IMR-90 (cell line): ENCODE measurements around the gene TPM2. TPM values are rescaled to one million over a fixed set of nuclear protein-coding genes. Genes with fewer than 3 reads are reported as not detected.

Experiments used
- ATAC-seq: fragments of 200-7000 bp; cut with Tn5 transposase; 2 replicates; pipeline ENCODE4 v1.9.1; 2020; ENCODE audit warnings: low read depth, mild to moderate bottlenecking, moderate library complexity
- BruUV-seq: library from RNA; stranded (reverse); fragments of 400-500 nt; replicated peaks from 2 replicates; lab custom pipeline; 2021; lab: Mats Ljungman, UMichigan
- CTCF ChIA-PET: fragments of 300-600 bp; formaldehyde crosslinking; extraction: SDS; loops from one replicate; lab custom pipeline; 2021; ENCODE audit warnings: antibody characterized with exemption; lab: Yijun Ruan, JAX
- POLR2A ChIA-PET: fragments of 300-600 bp; sonication (Branson Sonifier 250); formaldehyde crosslinking; loops from one replicate; lab custom pipeline; 2022; ENCODE audit warnings: antibody characterized with exemption; ENCODE audit not compliant: unreplicated experiment; lab: Charles Lee
- DNase-seq: peaks from one replicate; pipeline ENCODE4 v3.0.0; 2013
- H2AFZ ChIP-seq: replicated peaks from 2 replicates; pipeline ENCODE3; 2013; ENCODE audit warnings: low read length, mild to moderate bottlenecking; ENCODE audit not compliant: poor library complexity
- H2AK5ac ChIP-seq: 2 replicates; pipeline ENCODE4 v1.6.1; 2013; ENCODE audit warnings: low read depth, low read length, inconsistent platforms
- H2AK9ac ChIP-seq: replicated peaks from 2 replicates; pipeline ENCODE3; 2013; ENCODE audit warnings: mild to moderate bottlenecking, low read depth, low read length, moderate library complexity; ENCODE audit not compliant: poor library complexity
- H2BK120ac ChIP-seq: 2 replicates; pipeline ENCODE4 v1.6.1; 2013; ENCODE audit warnings: low read depth, low read length, inconsistent platforms
- H2BK15ac ChIP-seq: 3 replicates; pipeline ENCODE4 v1.6.1; 2013; ENCODE audit warnings: low read depth, low read length, inconsistent platforms
- H2BK20ac ChIP-seq: 2 replicates; pipeline ENCODE4 v1.6.1; 2013; ENCODE audit warnings: low read depth, mild to moderate bottlenecking, inconsistent platforms, low read length, moderate library complexity
- H2BK5ac ChIP-seq: 2 replicates; pipeline ENCODE4 v1.6.1; 2013; ENCODE audit warnings: mild to moderate bottlenecking, low read depth, low read length, inconsistent platforms; ENCODE audit not compliant: poor library complexity, severe bottlenecking
- H3K14ac ChIP-seq: replicated peaks from 2 replicates; pipeline ENCODE4 v1.6.1; 2013; ENCODE audit warnings: low read depth, low read length, inconsistent platforms
- H3K18ac ChIP-seq: 2 replicates; pipeline ENCODE4 v1.6.1; 2013; ENCODE audit warnings: low read depth, low read length, control low read depth
- H3K23ac ChIP-seq: 2 replicates; pipeline ENCODE4 v1.6.1; 2013; ENCODE audit warnings: low read depth, low read length, inconsistent platforms
- H3K27ac ChIP-seq: 2 replicates; pipeline ENCODE4 v1.5.1; 2013; ENCODE audit warnings: mild to moderate bottlenecking, control low read depth, low read length; ENCODE audit not compliant: insufficient read depth
- H3K27me3 ChIP-seq: 2 replicates; pipeline ENCODE4 v1.6.1; 2013; ENCODE audit warnings: low read length; ENCODE audit not compliant: control insufficient read depth, insufficient read depth
- H3K36me3 ChIP-seq: 2 replicates; pipeline ENCODE4 v1.6.1; 2013; ENCODE audit warnings: low read length, mixed read lengths; ENCODE audit not compliant: control insufficient read depth, insufficient read depth
- H3K4ac ChIP-seq: 2 replicates; pipeline ENCODE4 v1.6.1; 2013; ENCODE audit warnings: low read depth, low read length, inconsistent platforms
- H3K4me1 ChIP-seq: 2 replicates; pipeline ENCODE4 v1.6.1; 2013; ENCODE audit warnings: low read length, mixed read lengths; ENCODE audit not compliant: control insufficient read depth, insufficient read depth
- H3K4me2 ChIP-seq: 2 replicates; pipeline ENCODE4 v1.6.1; 2013; ENCODE audit warnings: low read depth, mild to moderate bottlenecking, control low read depth, low read length, moderate library complexity
- H3K4me3 ChIP-seq: 2 replicates; pipeline ENCODE4 v1.5.1; 2013; ENCODE audit warnings: low read depth, mild to moderate bottlenecking, control low read depth, low read length, moderate library complexity; ENCODE audit not compliant: insufficient read depth
- H3K56ac ChIP-seq: 2 replicates; pipeline ENCODE4 v1.6.1; 2013; ENCODE audit warnings: low read length, inconsistent platforms; ENCODE audit not compliant: insufficient read depth; ENCODE audit errors: extremely low read depth
- H3K79me1 ChIP-seq, 2 experiments: 2 replicates each; pipeline ENCODE4 v1.6.1; 2013; ENCODE audit warnings: low read length in 2 of 2, inconsistent platforms in 1 of 2, low read depth in 1 of 2
- H3K9ac ChIP-seq: 2 replicates; pipeline ENCODE4 v1.6.1; 2013; ENCODE audit warnings: low read depth, low read length, control low read depth
- H3K9me1 ChIP-seq: 2 replicates; pipeline ENCODE4 v1.6.1; 2013; ENCODE audit warnings: low read length, inconsistent platforms; ENCODE audit not compliant: insufficient read depth
- H3K9me3 ChIP-seq: 2 replicates; pipeline ENCODE4 v1.6.1; 2013; ENCODE audit warnings: low read length; ENCODE audit not compliant: control insufficient read depth, insufficient read depth
- H4K20me1 ChIP-seq: 2 replicates; pipeline ENCODE4 v1.6.1; 2013; ENCODE audit warnings: low read length, inconsistent platforms; ENCODE audit not compliant: insufficient read depth
- H4K5ac ChIP-seq: 2 replicates; pipeline ENCODE4 v1.6.1; 2013; ENCODE audit warnings: mild to moderate bottlenecking, low read depth, low read length, control low read depth
- H4K8ac ChIP-seq, 2 experiments: 2 replicates each; pipeline ENCODE4 v1.6.1; 2013; ENCODE audit warnings: low read depth in 2 of 2, low read length in 2 of 2, control low read depth in 1 of 2, inconsistent platforms in 1 of 2
- H4K91ac ChIP-seq: 2 replicates; pipeline ENCODE4 v1.6.1; 2013; ENCODE audit warnings: low read depth, low read length, inconsistent platforms; ENCODE audit not compliant: insufficient read depth
- BHLHE40 ChIP-seq: fragments of 150-350 bp; IDR thresholded peaks from 2 replicates; pipeline ENCODE4 v1.6.1; 2016; ENCODE audit warnings: mild to moderate bottlenecking, low read depth, low read length
- CEBPB ChIP-seq: IDR thresholded peaks from 2 replicates; pipeline ENCODE4 v1.6.1; 2012; ENCODE audit warnings: low read depth, low read length, improper control_type of control experiment
- FOS ChIP-seq: fragments of 150-350 bp; IDR thresholded peaks from 2 replicates; pipeline ENCODE4 v1.6.1; 2016; ENCODE audit warnings: low read depth, low read length
- MAFK ChIP-seq: IDR thresholded peaks from 2 replicates; pipeline ENCODE4 v1.6.1; 2012; ENCODE audit warnings: low read depth, low read length, improper control_type of control experiment
- MAZ ChIP-seq: IDR thresholded peaks from 2 replicates; pipeline ENCODE4 v1.6.1; 2012; ENCODE audit warnings: low read depth, mild to moderate bottlenecking, low read length, improper control_type of control experiment, moderate library complexity, borderline replicate concordance
- MXI1 ChIP-seq: IDR thresholded peaks from 2 replicates; pipeline ENCODE4 v1.6.1; 2012; ENCODE audit warnings: low read depth, mild to moderate bottlenecking, low read length, moderate library complexity, borderline replicate concordance
- NFE2L2 ChIP-seq: fragments of 150-350 bp; IDR thresholded peaks from 2 replicates; pipeline ENCODE4 v1.6.1; 2016; ENCODE audit warnings: low read depth, mild to moderate bottlenecking, low read length
- POLR2A ChIP-seq: IDR thresholded peaks from 2 replicates; pipeline ENCODE4 v1.6.1; 2012; ENCODE audit warnings: mild to moderate bottlenecking, low read depth, low read length
- RAD21 ChIP-seq: IDR thresholded peaks from 2 replicates; pipeline ENCODE4 v1.6.1; 2012; ENCODE audit warnings: low read length, improper control_type of control experiment
- RCOR1 ChIP-seq: IDR thresholded peaks from 2 replicates; pipeline ENCODE4 v1.6.1; 2012; ENCODE audit warnings: mild to moderate bottlenecking, low read length, improper control_type of control experiment; ENCODE audit not compliant: insufficient replicate concordance
- RFX5 ChIP-seq: IDR thresholded peaks from 2 replicates; pipeline ENCODE4 v1.8.0; 2012; ENCODE audit warnings: low read depth, mild to moderate bottlenecking, low read length, moderate library complexity
- SMC3 ChIP-seq: fragments of 150-350 bp; IDR thresholded peaks from 2 replicates; pipeline ENCODE4 v1.6.1; 2016; ENCODE audit warnings: low read depth, mild to moderate bottlenecking, antibody characterized with exemption, low read length, moderate library complexity
- WGBS, 2 experiments: methylation state at CpG; one replicate each; pipeline versions ENCODE4 v1.1.5 to v1.1.7; 2013; ENCODE audit warnings: missing lambda C conversion rate in 2 of 2; ENCODE audit not compliant: insufficient read length in 1 of 2; ENCODE audit errors: extremely low coverage in 2 of 2; 5-methylcytosine and 5-hydroxymethylcytosine counted together
- dilution Hi-C: fragments of 300-500 bp; cut with HindIII; formaldehyde crosslinking; loops from one replicate; pipeline ENCODE4 v1.14.3; 2018; ENCODE audit warnings: low sequenced_read_pairs; ENCODE audit not compliant: unreplicated experiment
- in situ Hi-C: fragments of 300-500 bp; cut with MboI; formaldehyde crosslinking; loops from 3 replicates; pipeline ENCODE4 v1.14.3; 2019; ENCODE audit warnings: low sequenced_read_pairs, inconsistent platforms, mixed read lengths
- intact Hi-C: fragments of 100-400 bp; cut with micrococcal nuclease; formaldehyde crosslinking; loops from 2 replicates; pipeline ENCODE4 v1.10.0; 2022
- polyA plus RNA-seq, 3 experiments: library from polyadenylated mRNA; depleted of rRNA; stranded (reverse); fragments of >200 nt; gene quantifications; 2 replicates each; pipeline ENCODE4 v1.2.3, GENCODE V29; 2012; ENCODE audit warnings: low replicate concordance in 1 of 3
- total RNA-seq: library from RNA; depleted of rRNA; stranded (reverse); fragments of >200 nt; gene quantifications from 2 replicates; pipeline ENCODE4 v1.2.3, GENCODE V29; 2012
- TF ChIP-seq, protein P1 (sequence below): fragments of 150-350 bp; IDR thresholded peaks from 2 replicates; pipeline ENCODE4 v1.6.1; 2017; ENCODE audit warnings: mild to moderate bottlenecking, antibody characterized with exemption, low read length, low read depth
- TF ChIP-seq, protein P2 (sequence below): conservative IDR thresholded peaks from 2 replicates; pipeline ENCODE4 v1.5.1; 2012; ENCODE audit warnings: mild to moderate bottlenecking, low read depth, low read length, improper control_type of control experiment
- TF ChIP-seq, protein P3 (sequence below): fragments of 150-350 bp; IDR thresholded peaks from 2 replicates; pipeline ENCODE4 v1.6.1; 2016; ENCODE audit warnings: low read depth, mild to moderate bottlenecking, low read length, moderate library complexity, borderline replicate concordance

Gene TPM2
- total and polyA plus RNA-seq, 2 of the 4 experiments (the other 2 are of a cell fraction): 960 to 2,500 TPM

DNA sequence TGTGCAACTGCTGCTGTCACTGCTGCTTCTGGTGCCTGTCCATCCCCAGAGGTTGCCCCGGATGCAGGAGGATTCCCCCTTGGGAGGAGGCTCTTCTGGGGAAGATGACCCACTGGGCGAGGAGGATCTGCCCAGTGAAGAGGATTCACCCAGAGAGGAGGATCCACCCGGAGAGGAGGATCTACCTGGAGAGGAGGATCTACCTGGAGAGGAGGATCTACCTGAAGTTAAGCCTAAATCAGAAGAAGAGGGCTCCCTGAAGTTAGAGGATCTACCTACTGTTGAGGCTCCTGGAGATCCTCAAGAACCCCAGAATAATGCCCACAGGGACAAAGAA is 15.7 kb downstream of the TPM2 start:
- peak overlapping the region; percentile 24 for H3K4ac ChIP-seq
- ATAC-seq (no peak), DNase-seq (no peak)
- no peak overlapping the region for H3K27ac ChIP-seq
- TF ChIP-seq RFX5: no peak
- TF ChIP-seq, protein P1, sequence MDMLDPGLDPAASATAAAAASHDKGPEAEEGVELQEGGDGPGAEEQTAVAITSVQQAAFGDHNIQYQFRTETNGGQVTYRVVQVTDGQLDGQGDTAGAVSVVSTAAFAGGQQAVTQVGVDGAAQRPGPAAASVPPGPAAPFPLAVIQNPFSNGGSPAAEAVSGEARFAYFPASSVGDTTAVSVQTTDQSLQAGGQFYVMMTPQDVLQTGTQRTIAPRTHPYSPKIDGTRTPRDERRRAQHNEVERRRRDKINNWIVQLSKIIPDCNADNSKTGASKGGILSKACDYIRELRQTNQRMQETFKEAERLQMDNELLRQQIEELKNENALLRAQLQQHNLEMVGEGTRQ: no peak
- TF ChIP-seq RAD21: no peak
- no peak for TF ChIP-seq MAZ
- TF ChIP-seq MXI1: no peak
- no peak for TF ChIP-seq CEBPB
- TF ChIP-seq FOS: no peak
- TF ChIP-seq BHLHE40: no peak
- TF ChIP-seq, protein P2, sequence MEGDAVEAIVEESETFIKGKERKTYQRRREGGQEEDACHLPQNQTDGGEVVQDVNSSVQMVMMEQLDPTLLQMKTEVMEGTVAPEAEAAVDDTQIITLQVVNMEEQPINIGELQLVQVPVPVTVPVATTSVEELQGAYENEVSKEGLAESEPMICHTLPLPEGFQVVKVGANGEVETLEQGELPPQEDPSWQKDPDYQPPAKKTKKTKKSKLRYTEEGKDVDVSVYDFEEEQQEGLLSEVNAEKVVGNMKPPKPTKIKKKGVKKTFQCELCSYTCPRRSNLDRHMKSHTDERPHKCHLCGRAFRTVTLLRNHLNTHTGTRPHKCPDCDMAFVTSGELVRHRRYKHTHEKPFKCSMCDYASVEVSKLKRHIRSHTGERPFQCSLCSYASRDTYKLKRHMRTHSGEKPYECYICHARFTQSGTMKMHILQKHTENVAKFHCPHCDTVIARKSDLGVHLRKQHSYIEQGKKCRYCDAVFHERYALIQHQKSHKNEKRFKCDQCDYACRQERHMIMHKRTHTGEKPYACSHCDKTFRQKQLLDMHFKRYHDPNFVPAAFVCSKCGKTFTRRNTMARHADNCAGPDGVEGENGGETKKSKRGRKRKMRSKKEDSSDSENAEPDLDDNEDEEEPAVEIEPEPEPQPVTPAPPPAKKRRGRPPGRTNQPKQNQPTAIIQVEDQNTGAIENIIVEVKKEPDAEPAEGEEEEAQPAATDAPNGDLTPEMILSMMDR: no peak
- no peak for TF ChIP-seq SMC3
- TF ChIP-seq MAFK: no peak
- TF ChIP-seq NFE2L2: no peak
- no peak for TF ChIP-seq POLR2A
- TF ChIP-seq RCOR1: no peak
- TF ChIP-seq, protein P3, sequence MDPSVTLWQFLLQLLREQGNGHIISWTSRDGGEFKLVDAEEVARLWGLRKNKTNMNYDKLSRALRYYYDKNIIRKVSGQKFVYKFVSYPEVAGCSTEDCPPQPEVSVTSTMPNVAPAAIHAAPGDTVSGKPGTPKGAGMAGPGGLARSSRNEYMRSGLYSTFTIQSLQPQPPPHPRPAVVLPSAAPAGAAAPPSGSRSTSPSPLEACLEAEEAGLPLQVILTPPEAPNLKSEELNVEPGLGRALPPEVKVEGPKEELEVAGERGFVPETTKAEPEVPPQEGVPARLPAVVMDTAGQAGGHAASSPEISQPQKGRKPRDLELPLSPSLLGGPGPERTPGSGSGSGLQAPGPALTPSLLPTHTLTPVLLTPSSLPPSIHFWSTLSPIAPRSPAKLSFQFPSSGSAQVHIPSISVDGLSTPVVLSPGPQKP: no peak
- H2BK5ac ChIP-seq: no peak overlapping the region
- peak overlapping the region in 1 of 2 experiments; percentile 23; a peak in 1 of 4 replicates for H4K8ac ChIP-seq
- H3K9ac ChIP-seq: peak overlapping the region; percentile 6; the same call in 1 of the 2 replicates
- H3K14ac ChIP-seq: peak overlapping the region; percentile 58; the same call in 1 of the 2 replicates
- H3K18ac ChIP-seq: peak overlapping the region; percentile 22; the same call in 1 of the 2 replicates
- peak overlapping the region; percentile 27; the same call in 1 of the 2 replicates for H3K4me2 ChIP-seq
- peak overlapping the region; percentile 70; the same call in 1 of the 2 replicates for H4K91ac ChIP-seq
- H2BK120ac ChIP-seq: no peak overlapping the region
- no peaks in the 10 kb centered on the region for H3K27me3 ChIP-seq
- no peak overlapping the region for H3K56ac ChIP-seq
- ChIA-PET CTCF (interaction anchor here (1.1 kb wide), 1 partner anchor 16 kb away, joined by 3 read pairs; the partner anchor contains the start of gene CCDC107), POLR2A (no interaction called here)
- BruUV-seq: no TSS peak
- peak overlapping the region; percentile 40; the same call in 1 of the 2 replicates for H4K5ac ChIP-seq
- peak overlapping the region; percentile 63; the same call in 1 of the 2 replicates for H2AK5ac ChIP-seq
- WGBS, 2 experiments: no CpG with 5 or more reads among the region's 3 CpGs
- H2AK9ac ChIP-seq: peak overlapping the region; percentile 85
- peak overlapping the region; percentile 16; the same call in 1 of the 2 replicates for H3K4me3 ChIP-seq
- no peaks in the 10 kb centered on the region for H3K9me3 ChIP-seq
- in situ Hi-C loops: no loop called here
- H3K4me1 ChIP-seq: peaks cover 19% of the 10 kb centered on the region
- H2BK20ac ChIP-seq: peak overlapping the region; percentile 47; the same call in 1 of the 2 replicates
- no peak overlapping the region for H3K23ac ChIP-seq
- H2AFZ ChIP-seq: peak overlapping the region; percentile 53
- intact Hi-C loops: no loop called here
- peak overlapping the region; percentile 54; the same call in 1 of the 3 replicates for H2BK15ac ChIP-seq
- H3K36me3 ChIP-seq: no peaks in the 10 kb centered on the region
- dilution Hi-C loops: no loop called here
- no peaks in the 10 kb centered on the region for H4K20me1 ChIP-seq
- H3K9me1 ChIP-seq: peaks cover 18% of the 10 kb centered on the region
- H3K79me1 ChIP-seq: no peaks in the 10 kb centered on the region; a peak in 2 of 4 replicates
